HepG2 (cell line): ENCODE results near the gene LRRN4CL. TPM values are rescaled to one million over a fixed set of nuclear protein-coding genes. Genes with fewer than 3 reads are reported as not detected.
A peak's percentile ranks its signal among the peaks of the same experiment; 100 is the strongest.

Experiments used
- AHR ChIP-seq: IDR thresholded peaks from 2 replicates; pipeline ENCODE4 v1.6.1; 2018; ENCODE audit warnings: missing genetic modification reagents, missing compliant biosample characterization
- BATF2 ChIP-seq: sonication (generic); formaldehyde crosslinking; IDR thresholded peaks from 2 replicates; pipeline ENCODE4 v1.8.0; 2022; ENCODE audit warnings: mild to moderate bottlenecking, missing genetic modification reagents, moderate library complexity
- CCAR2 ChIP-seq: fragments of 200-400 bp; formaldehyde crosslinking; optimal IDR thresholded peaks from 2 replicates; pipeline ENCODE3; 2018; ENCODE audit warnings: low read depth, mild to moderate bottlenecking, low read length, moderate library complexity
- ESRRA ChIP-seq: sonication (generic); formaldehyde crosslinking; IDR thresholded peaks from 2 replicates; pipeline ENCODE4 v1.5.1; 2020; ENCODE audit warnings: mild to moderate bottlenecking, low read depth, missing genetic modification reagents
- FOXA1 ChIP-seq, 2 experiments: fragments of 450-650 bp in 1 of 2; sonication (generic) in 1 of 2; formaldehyde crosslinking in 1 of 2; IDR thresholded peaks; 2 replicates each; pipeline versions ENCODE4 v1.4.0 to v1.6.1; 2016 to 2020; ENCODE audit warnings: missing genetic modification reagents in 1 of 2
- FOXP1 ChIP-seq, 2 experiments: fragments of 450-650 bp in 1 of 2; IDR thresholded peaks; 2 replicates each; pipeline ENCODE4 v1.6.1; 2017 to 2018; ENCODE audit warnings: antibody characterized with exemption in 1 of 2
- GTF3A ChIP-seq: sonication (generic); formaldehyde crosslinking; conservative IDR thresholded peaks from 2 replicates; pipeline ENCODE4 v1.4.0; 2020; ENCODE audit warnings: mild to moderate bottlenecking, missing genetic modification reagents
- JUNB ChIP-seq: sonication (generic); formaldehyde crosslinking; IDR thresholded peaks from 2 replicates; pipeline ENCODE4 v1.8.0; 2022; ENCODE audit warnings: missing genetic modification reagents, mild to moderate bottlenecking, borderline replicate concordance
- KAT8 ChIP-seq: IDR thresholded peaks from 2 replicates; pipeline ENCODE4 v1.6.1; 2016; ENCODE audit warnings: missing genetic modification reagents, missing compliant biosample characterization
- SRSF4 ChIP-seq: fragments of 200-400 bp; formaldehyde crosslinking; IDR thresholded peaks from one replicate; pipeline ENCODE4 v1.6.1; 2018; ENCODE audit warnings: mild to moderate bottlenecking, low read depth, low read length, moderate library complexity; ENCODE audit not compliant: poor library complexity, severe bottlenecking
- TBX3 ChIP-seq: fragments of 450-650 bp; IDR thresholded peaks from 2 replicates; pipeline ENCODE4 v1.6.1; 2017; ENCODE audit warnings: antibody characterized with exemption, mild to moderate bottlenecking, inconsistent platforms, borderline replicate concordance
- TFE3 ChIP-seq: IDR thresholded peaks from 2 replicates; pipeline ENCODE4 v1.6.1; 2016
- ZBTB46 ChIP-seq: sonication (generic); formaldehyde crosslinking; IDR thresholded peaks from 2 replicates; pipeline ENCODE4 v1.4.0; 2020; ENCODE audit warnings: mild to moderate bottlenecking, missing genetic modification reagents, borderline replicate concordance
- ZFP90 ChIP-seq: sonication (generic); formaldehyde crosslinking; IDR thresholded peaks from 2 replicates; pipeline ENCODE4 v1.8.0; 2022; ENCODE audit warnings: missing genetic modification reagents, mild to moderate bottlenecking, inconsistent platforms, borderline replicate concordance
- ZNF136 ChIP-seq: sonication (generic); formaldehyde crosslinking; IDR thresholded peaks from 2 replicates; pipeline ENCODE4 v1.8.1; 2022; ENCODE audit warnings: low read depth, mild to moderate bottlenecking, moderate library complexity, missing genetic modification reagents
- ZNF138 ChIP-seq: sonication (generic); formaldehyde crosslinking; IDR thresholded peaks from 2 replicates; pipeline ENCODE4 v1.5.0; 2020; ENCODE audit warnings: mild to moderate bottlenecking, low read depth, missing genetic modification reagents
- ZNF230 ChIP-seq: sonication (generic); formaldehyde crosslinking; IDR thresholded peaks from 2 replicates; pipeline ENCODE4 v1.4.0; 2020; ENCODE audit warnings: mild to moderate bottlenecking, missing genetic modification reagents
- ZNF282 ChIP-seq: fragments of 450-650 bp; IDR thresholded peaks from 2 replicates; pipeline ENCODE4 v1.6.1; 2018; ENCODE audit not compliant: partially characterized antibody
- ZNF710 ChIP-seq: sonication (generic); formaldehyde crosslinking; IDR thresholded peaks from 2 replicates; pipeline ENCODE4 v1.5.0; 2020; ENCODE audit warnings: mild to moderate bottlenecking, missing genetic modification reagents, borderline replicate concordance
- ZNF770 ChIP-seq: sonication (generic); formaldehyde crosslinking; IDR thresholded peaks from 2 replicates; pipeline ENCODE4 v1.5.0; 2020; ENCODE audit warnings: mild to moderate bottlenecking, missing genetic modification reagents
- polyA plus RNA-seq, 8 experiments: library from polyadenylated mRNA; depleted of rRNA in 3 of 8; stranded (reverse) in 7 of 8; unstranded in 1 of 8; fragments of >200 nt; fragmentation: Illumina TruSeq in 4 of 8; extraction: Trizol in 4 of 8; gene quantifications; 2 replicates each; pipeline versions ENCODE4 v1.2.1 to v1.2.3, GENCODE V29; 2011 to 2016; ENCODE audit warnings: low read depth in 4 of 8, missing spikeins in 1 of 8, mixed read lengths in 1 of 8; ENCODE audit not compliant: insufficient read depth in 1 of 8
- total RNA-seq, 5 experiments: library from RNA; depleted of rRNA; stranded (reverse); fragments of >200 nt; fragmentation: Illumina TruSeq; extraction: Trizol; gene quantifications; 2 replicates each; pipeline ENCODE4 v1.2.3, GENCODE V29; 2016; ENCODE audit warnings: low read depth in 1 of 5

LRRN4CL gene
- total and polyA plus RNA-seq, 2 of the 13 experiments (the other 11 are each of a cell fraction or from before 2014, with no cell fraction given): 0.11 TPM; not detected in 1

GRCh38 chr11:62645946-62646824 is 43.1 kb downstream of the LRRN4CL start, which contains the start of gene GANAB (continued):
- TF ChIP-seq GTF3A (CRISPR knock-in tag) (no peak), AHR (CRISPR knock-in tag) (peak; percentile 22; the same call in 1 of the 2 replicates), KAT8 (CRISPR knock-in tag) (peak; percentile 91), ZNF138 (no peak), TFE3 (CRISPR knock-in tag) (0 out of 2 replicates have a peak, but pooled peaks have one; percentile 24), ZNF770 (CRISPR knock-in tag) (0 out of 2 replicates have a peak, but pooled peaks have one; percentile 10), SRSF4 (no peak), ZBTB46 (CRISPR knock-in tag) (no peak), FOXA1 (IDR thresholded peaks at IDR 0.05) (no peak), FOXA1 (CRISPR knock-in tag; IDR thresholded peaks at IDR 0.05) (no peak), ZNF282 (no peak), ZNF136 (CRISPR knock-in tag) (no peak; the same call in 1 of the 2 replicates), FOXP1 (IDR thresholded peaks at IDR 0.05) (no peak), FOXP1 (CRISPR knock-in tag; IDR thresholded peaks at IDR 0.05) (no peak), ZFP90 (CRISPR knock-in tag) (peak; percentile 44; the same call in 1 of the 2 replicates), JUNB (CRISPR knock-in tag) (no peak), ZNF710 (CRISPR knock-in tag) (no peak), CCAR2 (no peak), ZNF230 (no peak), BATF2 (CRISPR knock-in tag) (no peak), ESRRA (CRISPR knock-in tag) (no peak; the same call in 1 of the 2 replicates), TBX3 (no peak)
